ENCODE measurements around the gene TRIM2. TPM values are rescaled to one million over a fixed set of nuclear protein-coding genes. Genes with fewer than 3 reads are reported as not detected.

The TRIM2 gene
- total RNA-seq, 1 experiment from 2014 or later: 7.0 TPM

GRCh38 chr4:153348006-153348405 is 143.8 kb downstream of the TRIM2 start:
- Histone ChIP-seq H3K4me3 (no peak overlapping the region), H3K9me3 (no peaks in the 10 kb centered on the region), H3K27me3 (no peaks in the 10 kb centered on the region), H3K36me3 (no peaks in the 10 kb centered on the region)
- DNase-seq: no peak

GRCh38 chr4:153349206-153349805 is 145.1 kb downstream of the TRIM2 start:
- DNase-seq: no peak
- Histone ChIP-seq H3K36me3 (no peaks in the 10 kb centered on the region), H3K27me3 (no peaks in the 10 kb centered on the region), H3K4me3 (no peak overlapping the region), H3K9me3 (no peaks in the 10 kb centered on the region)

DNA sequence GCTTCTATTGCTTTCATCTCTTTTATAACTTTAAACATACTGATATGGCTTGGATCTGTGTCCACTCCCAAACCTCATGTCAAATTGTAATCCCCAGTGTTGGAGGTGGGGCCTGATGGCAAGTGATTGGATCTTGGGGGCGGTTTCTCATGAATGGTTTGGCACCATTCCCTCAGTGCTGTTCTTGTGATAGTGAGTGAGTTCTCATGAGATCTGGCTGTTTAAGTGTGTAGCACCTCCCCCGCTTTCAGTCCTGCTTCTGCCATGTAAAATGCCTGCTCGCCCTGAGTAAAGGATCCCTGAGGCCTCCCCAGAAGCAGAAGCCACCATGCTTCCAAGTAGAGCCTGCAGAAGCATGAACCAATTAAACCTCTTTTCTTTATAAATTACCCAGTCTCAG is 157.9 kb downstream of the TRIM2 start:
- no peak overlapping the region for H3K4me3 ChIP-seq
- H3K27me3 ChIP-seq: no peaks in the 10 kb centered on the region
- no peaks in the 10 kb centered on the region for H3K9me3 ChIP-seq
- DNase-seq: no peak
- no peaks in the 10 kb centered on the region; the same call in 1 of the 2 replicates for H3K36me3 ChIP-seq

DNA sequence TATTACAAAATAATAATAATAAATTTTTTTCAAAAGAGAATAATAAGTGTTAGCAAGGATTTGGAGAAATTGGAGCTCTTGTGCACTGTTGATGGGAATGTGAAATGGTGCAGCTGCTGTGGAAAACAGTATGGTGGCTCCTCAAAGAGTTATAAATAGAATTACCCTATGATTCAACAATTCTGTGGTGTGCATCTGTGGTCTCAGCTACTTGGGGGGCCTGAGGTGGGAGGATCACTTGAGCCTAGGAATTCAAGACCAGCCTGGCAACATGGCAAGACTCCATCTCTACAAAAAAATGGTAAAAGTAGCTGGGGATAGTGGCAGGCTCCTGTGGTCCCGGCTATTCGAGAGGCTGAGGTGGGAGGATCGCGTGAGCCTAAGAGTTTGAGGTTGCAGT is 159.8 kb downstream of the TRIM2 start:
- DNase-seq: no peak
- Histone ChIP-seq H3K9me3 (no peaks in the 10 kb centered on the region), H3K36me3 (peaks cover 6% of the 10 kb centered on the region), H3K27me3 (no peaks in the 10 kb centered on the region), H3K4me3 (no peak overlapping the region)

DNA sequence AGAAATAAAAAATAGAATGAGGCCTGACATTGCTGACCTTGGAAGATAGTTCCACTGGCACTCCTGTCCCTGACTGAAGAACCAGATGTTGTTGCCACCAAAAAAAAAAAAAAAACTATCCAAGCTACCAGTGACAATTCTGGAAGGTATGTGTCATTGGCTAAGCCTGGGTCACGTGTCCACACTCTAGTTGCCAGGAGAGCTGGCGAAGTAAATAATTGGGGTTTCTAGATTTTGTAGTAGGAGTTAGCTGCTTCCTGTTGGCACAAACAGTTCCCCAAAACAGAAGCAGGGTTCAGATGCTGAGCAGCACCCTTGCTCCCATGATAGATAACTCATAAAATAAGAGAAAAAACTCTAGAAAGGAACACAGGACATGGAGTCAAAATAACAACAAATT is 160.8 kb downstream of the TRIM2 start:
- Histone ChIP-seq H3K36me3 (peaks cover 6% of the 10 kb centered on the region), H3K4me3 (no peak overlapping the region), H3K27me3 (no peaks in the 10 kb centered on the region), H3K9me3 (no peaks in the 10 kb centered on the region)
- no peak for DNase-seq

DNA sequence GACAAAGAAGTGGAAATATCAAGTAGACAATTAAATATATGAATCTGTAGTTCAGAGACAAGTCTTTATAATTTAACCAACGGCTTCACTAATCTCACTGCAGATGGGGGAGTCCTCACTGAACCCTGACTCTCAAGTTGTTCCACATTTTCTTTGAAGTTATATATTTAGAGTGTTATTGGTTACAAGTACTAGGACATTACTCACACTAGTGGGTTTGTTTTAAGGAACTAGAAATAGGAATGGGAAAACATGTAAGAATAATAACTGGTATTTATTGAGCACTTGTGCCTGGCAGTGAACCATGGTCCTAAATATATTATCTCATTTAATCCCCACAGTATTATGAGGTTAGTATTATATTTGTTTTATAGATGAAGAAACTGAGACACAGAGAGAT is 162.2 kb downstream of the TRIM2 start:
- no peaks in the 10 kb centered on the region for H3K27me3 ChIP-seq
- no peaks in the 10 kb centered on the region for H3K9me3 ChIP-seq
- H3K36me3 ChIP-seq: peaks cover 6% of the 10 kb centered on the region; the same call in 1 of the 2 replicates
- no peak for DNase-seq
- no peak overlapping the region for H3K4me3 ChIP-seq

GRCh38 chr4:153367092-153367491 is 162.8 kb downstream of the TRIM2 start:
- DNase-seq: no peak
- H3K36me3 ChIP-seq: peaks cover 6% of the 10 kb centered on the region
- H3K27me3 ChIP-seq: no peaks in the 10 kb centered on the region
- H3K4me3 ChIP-seq: no peak overlapping the region
- no peaks in the 10 kb centered on the region for H3K9me3 ChIP-seq

- H3K27me3 ChIP-seq: no peaks in the 10 kb centered on the region
- H3K9me3 ChIP-seq: peaks cover 6% of the 10 kb centered on the region
- H3K4me3 ChIP-seq: no peak overlapping the region
- peaks cover 6% of the 10 kb centered on the region for H3K36me3 ChIP-seq
- DNase-seq: no peak
These were observed 164.8 kb downstream of the TRIM2 start for GRCh38 chr4:153369021-153369420.

DNA sequence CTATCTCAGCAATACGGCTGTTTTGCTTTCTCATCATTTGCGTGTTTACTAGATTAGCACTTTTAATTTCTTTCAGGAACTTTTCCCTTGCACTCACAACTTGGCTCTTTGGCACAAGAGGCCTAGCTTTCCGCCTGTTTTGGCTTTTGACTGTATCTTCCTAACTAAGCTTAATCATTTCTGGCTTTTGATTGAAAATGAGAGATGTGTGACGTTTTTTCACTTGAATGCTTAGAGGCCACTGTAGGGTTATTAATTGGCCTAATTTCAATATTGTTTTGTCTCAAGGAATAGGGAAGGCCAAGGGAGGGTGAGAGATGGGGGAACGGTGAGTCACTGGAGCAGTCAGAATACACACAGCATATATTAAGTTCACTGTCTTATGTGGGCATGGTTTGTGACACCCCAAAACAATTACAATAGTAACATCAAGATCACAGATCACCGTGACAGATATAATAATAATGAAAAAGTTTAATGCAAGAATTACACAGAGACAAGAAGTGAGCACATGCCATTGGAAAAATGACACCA is 167.5 kb downstream of the TRIM2 start:
- DNase-seq: peak; percentile 2
- Histone ChIP-seq H3K36me3 (peaks cover 6% of the 10 kb centered on the region), H3K4me3 (no peak overlapping the region), H3K9me3 (peaks cover 6% of the 10 kb centered on the region), H3K27me3 (no peaks in the 10 kb centered on the region)

DNA sequence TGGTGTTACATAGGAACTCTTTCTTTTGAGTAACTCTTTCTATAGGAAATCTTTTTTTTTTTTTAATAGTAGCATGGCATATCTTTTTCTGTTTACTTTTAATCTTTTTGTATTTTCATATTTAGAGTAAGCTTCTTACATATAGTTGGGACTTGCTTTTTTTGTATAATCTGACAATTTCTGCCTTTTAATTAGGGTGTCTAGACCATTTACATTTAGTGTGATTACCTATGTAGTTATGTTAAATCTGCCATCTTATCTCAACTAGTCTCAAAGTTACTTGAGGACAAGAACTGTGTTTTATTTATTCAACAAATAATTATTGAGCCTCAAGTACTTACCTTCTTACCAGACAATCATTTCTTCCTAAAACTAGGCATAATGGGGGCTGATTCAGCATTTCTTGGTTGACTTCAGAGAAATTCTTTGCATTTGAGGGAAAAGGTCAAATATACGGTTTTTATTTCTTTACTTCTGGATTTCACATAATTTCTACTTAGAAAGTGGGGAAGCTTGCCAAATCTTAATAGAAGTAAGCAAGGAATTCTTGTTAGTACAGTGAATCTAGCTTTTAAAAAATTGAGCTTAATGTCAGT is 168.8 kb downstream of the TRIM2 start:
- Histone ChIP-seq H3K36me3 (peaks cover 4% of the 10 kb centered on the region), H3K9me3 (peaks cover 6% of the 10 kb centered on the region), H3K27me3 (no peaks in the 10 kb centered on the region), H3K4me3 (no peak overlapping the region)
- no peak for DNase-seq

DNA sequence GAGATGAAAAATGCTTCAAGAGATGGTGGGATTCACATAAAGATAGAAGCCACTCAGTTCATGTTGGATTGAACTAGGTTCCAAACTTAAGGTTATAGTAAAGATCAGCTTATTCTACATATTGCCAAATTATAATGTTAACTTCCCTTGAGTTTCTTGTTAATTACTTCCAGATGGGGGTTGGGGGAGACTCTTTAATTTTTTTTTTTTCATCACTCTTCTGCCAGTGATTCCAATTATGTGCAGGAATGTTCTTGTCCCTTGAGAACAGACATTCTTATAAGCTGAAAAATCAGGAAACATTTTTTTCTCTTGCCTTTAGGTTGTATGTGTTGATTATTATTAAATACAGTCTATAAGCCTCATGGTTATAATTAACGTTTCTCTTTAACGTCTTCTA is 170.2 kb downstream of the TRIM2 start:
- H3K27me3 ChIP-seq: no peaks in the 10 kb centered on the region
- no peaks in the 10 kb centered on the region; the same call in 1 of the 2 replicates for H3K36me3 ChIP-seq
- DNase-seq: no peak
- no peak overlapping the region for H3K4me3 ChIP-seq
- H3K9me3 ChIP-seq: peaks cover 6% of the 10 kb centered on the region

DNA sequence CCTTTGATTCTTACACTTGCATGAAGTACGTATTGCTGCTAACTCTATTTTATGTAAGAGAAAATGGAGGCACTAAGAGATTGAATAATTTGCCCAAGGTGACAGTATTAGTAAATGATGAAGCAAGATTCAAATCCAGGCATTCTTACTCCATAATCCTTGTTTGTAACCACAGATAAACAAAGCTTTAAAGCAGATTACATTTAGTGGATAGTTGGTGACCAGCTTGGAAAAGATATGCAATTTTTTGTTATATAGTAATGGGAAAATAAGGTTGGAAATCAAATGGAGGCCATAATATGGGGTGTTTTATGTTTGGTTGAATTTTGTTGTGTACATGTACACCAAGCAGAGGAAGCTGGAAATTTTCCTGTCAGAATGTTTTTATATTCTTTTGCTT is 171.1 kb downstream of the TRIM2 start:
- Histone ChIP-seq H3K9me3 (peaks cover 6% of the 10 kb centered on the region), H3K4me3 (no peak overlapping the region), H3K27me3 (no peaks in the 10 kb centered on the region), H3K36me3 (no peaks in the 10 kb centered on the region; the same call in 1 of the 2 replicates)
- no peak for DNase-seq

DNA sequence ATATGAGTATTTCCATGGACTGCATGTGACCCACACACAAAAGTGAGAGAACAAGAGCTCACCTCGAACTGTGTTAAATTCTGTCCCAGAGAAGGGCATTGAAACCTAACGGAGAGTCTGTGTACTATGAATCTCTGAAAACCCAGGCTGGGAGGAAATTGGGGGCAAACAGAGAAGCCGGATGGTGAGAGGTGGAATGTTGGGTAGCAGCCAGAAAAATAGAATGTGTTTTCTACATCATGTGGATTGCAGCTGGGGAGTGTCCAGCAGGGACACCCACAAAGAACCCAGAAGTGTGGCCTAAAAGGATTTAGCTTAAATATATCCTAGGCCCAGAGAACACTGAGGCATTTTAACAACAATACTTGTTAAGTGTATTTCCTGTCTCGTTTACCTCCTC is 178.9 kb downstream of the TRIM2 start:
- H3K36me3 ChIP-seq: no peaks in the 10 kb centered on the region; the same call in 1 of the 2 replicates
- no peaks in the 10 kb centered on the region for H3K9me3 ChIP-seq
- no peak for DNase-seq
- no peaks in the 10 kb centered on the region for H3K27me3 ChIP-seq
- H3K4me3 ChIP-seq: no peak overlapping the region

DNA sequence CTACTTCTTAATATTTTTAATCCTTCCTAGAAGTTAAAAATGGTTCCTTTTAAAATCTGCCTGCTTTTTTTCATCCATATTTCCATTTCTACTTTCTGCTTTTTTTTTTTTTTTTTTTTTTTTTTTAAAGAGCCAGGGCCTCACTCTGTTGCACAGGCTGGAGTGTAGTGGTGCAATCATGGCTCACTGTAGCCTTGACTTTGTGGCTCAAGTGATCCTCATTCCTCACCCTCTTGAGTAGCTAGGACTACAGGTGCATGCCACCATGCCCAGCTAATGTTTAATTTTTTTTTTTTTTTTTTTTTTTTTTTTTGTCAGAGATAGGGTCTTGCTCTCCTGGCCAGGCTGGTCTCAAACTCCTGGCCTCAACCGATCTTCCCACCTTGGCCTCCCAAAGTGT is 179.9 kb downstream of the TRIM2 start:
- Histone ChIP-seq H3K27me3 (no peaks in the 10 kb centered on the region), H3K9me3 (no peaks in the 10 kb centered on the region), H3K36me3 (no peaks in the 10 kb centered on the region; the same call in 1 of the 2 replicates), H3K4me3 (no peak overlapping the region)
- no peak for DNase-seq

GRCh38 chr4:153385784-153386183 is 181.5 kb downstream of the TRIM2 start:
- H3K4me3 ChIP-seq: no peak overlapping the region
- no peaks in the 10 kb centered on the region for H3K9me3 ChIP-seq
- no peak for DNase-seq
- no peaks in the 10 kb centered on the region; the same call in 1 of the 2 replicates for H3K36me3 ChIP-seq
- H3K27me3 ChIP-seq: no peaks in the 10 kb centered on the region

GRCh38 chr4:153387981-153388380 is 183.7 kb downstream of the TRIM2 start:
- Histone ChIP-seq H3K27me3 (no peaks in the 10 kb centered on the region), H3K4me3 (no peak overlapping the region), H3K9me3 (no peaks in the 10 kb centered on the region), H3K36me3 (no peaks in the 10 kb centered on the region; the same call in 1 of the 2 replicates)
- no peak for DNase-seq
